Brain microvascular endothelial cell (primary cell): ENCODE data around the gene TTC7B.

Source experiments
- DNase-seq: peaks from one replicate; pipeline ENCODE4 v3.0.0-alpha.2; 2020
- H3K27ac ChIP-seq: fragments of 250-450 bp; sonication (Bioruptor Pico); 2 replicates; pipeline ENCODE4 v1.5.1; 2020; ENCODE audit warnings: mild to moderate bottlenecking, moderate library complexity
- H3K27me3 ChIP-seq: fragments of 250-450 bp; sonication (Bioruptor Pico); replicated peaks from 2 replicates; pipeline ENCODE4 v1.5.1; 2020; ENCODE audit warnings: mild to moderate bottlenecking
- H3K36me3 ChIP-seq: fragments of 250-450 bp; sonication (Bioruptor Pico); replicated peaks from 2 replicates; pipeline ENCODE4 v1.5.1; 2020; ENCODE audit warnings: mild to moderate bottlenecking
- H3K4me3 ChIP-seq: 2 replicates; pipeline ENCODE4 v1.5.1; 2011; ENCODE audit warnings: low read depth, mild to moderate bottlenecking, control low read depth, low read length, moderate library complexity
- in situ Hi-C: cut with HindIII; loops from 2 replicates; pipeline ENCODE4 v1.10.0; 2017; ENCODE audit warnings: low sequenced_read_pairs, low pct_ligation_motif_present
- TF ChIP-seq, protein P1 (sequence below): IDR thresholded peaks from 2 replicates; pipeline ENCODE4 v1.5.1; 2011; ENCODE audit warnings: low read depth, mild to moderate bottlenecking, moderate library complexity, low read length, control low read depth, inconsistent platforms; ENCODE audit errors: missing control alignments

The TTC7B gene

DNA sequence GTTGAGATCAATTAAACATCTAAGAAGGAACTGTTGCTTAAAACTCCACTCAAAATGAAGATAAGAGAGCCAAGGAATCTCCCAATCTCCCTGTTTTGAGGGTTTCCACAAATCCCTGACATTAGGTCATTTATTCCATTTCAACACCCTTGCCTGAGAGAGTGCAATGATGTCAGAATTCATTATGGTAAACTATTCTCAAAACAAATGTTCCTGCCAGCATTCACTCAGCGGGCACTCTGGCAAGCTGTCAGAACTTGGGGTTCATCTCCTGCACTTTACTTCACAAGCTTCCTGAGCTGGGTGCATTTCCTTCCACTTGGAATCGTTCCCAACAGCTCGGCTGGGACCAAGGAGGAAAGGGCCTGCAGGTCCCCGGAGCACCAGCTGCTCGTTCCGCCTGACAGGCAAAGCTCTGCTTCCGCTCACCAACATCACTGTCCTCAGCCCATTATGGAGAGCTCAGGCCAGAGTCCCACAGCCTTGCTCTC is 117.8 kb downstream of the TTC7B start:
- no peaks in the 10 kb centered on the region for H3K27me3 ChIP-seq
- TF ChIP-seq, protein P1, sequence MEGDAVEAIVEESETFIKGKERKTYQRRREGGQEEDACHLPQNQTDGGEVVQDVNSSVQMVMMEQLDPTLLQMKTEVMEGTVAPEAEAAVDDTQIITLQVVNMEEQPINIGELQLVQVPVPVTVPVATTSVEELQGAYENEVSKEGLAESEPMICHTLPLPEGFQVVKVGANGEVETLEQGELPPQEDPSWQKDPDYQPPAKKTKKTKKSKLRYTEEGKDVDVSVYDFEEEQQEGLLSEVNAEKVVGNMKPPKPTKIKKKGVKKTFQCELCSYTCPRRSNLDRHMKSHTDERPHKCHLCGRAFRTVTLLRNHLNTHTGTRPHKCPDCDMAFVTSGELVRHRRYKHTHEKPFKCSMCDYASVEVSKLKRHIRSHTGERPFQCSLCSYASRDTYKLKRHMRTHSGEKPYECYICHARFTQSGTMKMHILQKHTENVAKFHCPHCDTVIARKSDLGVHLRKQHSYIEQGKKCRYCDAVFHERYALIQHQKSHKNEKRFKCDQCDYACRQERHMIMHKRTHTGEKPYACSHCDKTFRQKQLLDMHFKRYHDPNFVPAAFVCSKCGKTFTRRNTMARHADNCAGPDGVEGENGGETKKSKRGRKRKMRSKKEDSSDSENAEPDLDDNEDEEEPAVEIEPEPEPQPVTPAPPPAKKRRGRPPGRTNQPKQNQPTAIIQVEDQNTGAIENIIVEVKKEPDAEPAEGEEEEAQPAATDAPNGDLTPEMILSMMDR, result no peak
- H3K4me3 ChIP-seq, result no peak overlapping the region
- in situ Hi-C loops, result no loop called here
- no peak overlapping the region for H3K27ac ChIP-seq
- DNase-seq, result no peak
- no peaks in the 10 kb centered on the region for H3K36me3 ChIP-seq

- H3K27ac ChIP-seq, result no peak overlapping the region
- TF ChIP-seq, protein P1, result peak; percentile 99
- H3K36me3 ChIP-seq, result no peaks in the 10 kb centered on the region
- in situ Hi-C loops, result no loop called here
- DNase-seq, result peak; percentile 56
- H3K27me3 ChIP-seq, result no peaks in the 10 kb centered on the region
- H3K4me3 ChIP-seq, result no peak overlapping the region
Observed at GRCh38 chr14:90697577-90698206, 118.5 kb downstream of the TTC7B start.

GRCh38 chr14:90697132-90697531 is 119.1 kb downstream of the TTC7B start:
- TF ChIP-seq, protein P1, result no peak
- Histone ChIP-seq H3K4me3 (no peak overlapping the region), H3K27me3 (no peaks in the 10 kb centered on the region), H3K36me3 (no peaks in the 10 kb centered on the region), H3K27ac (no peak overlapping the region)
- DNase-seq, result no peak
- in situ Hi-C loops, result no loop called here

- TF ChIP-seq, protein P1, result no peak
- no peak for DNase-seq
- Histone ChIP-seq H3K4me3 (no peak overlapping the region), H3K27me3 (no peaks in the 10 kb centered on the region), H3K36me3 (no peaks in the 10 kb centered on the region), H3K27ac (no peak overlapping the region)
- in situ Hi-C loops, result no loop called here
Observed at GRCh38 chr14:90696720-90697119, 119.5 kb downstream of the TTC7B start.

- Histone ChIP-seq H3K36me3 (no peaks in the 10 kb centered on the region), H3K27me3 (no peaks in the 10 kb centered on the region), H3K27ac (no peak overlapping the region), H3K4me3 (no peak overlapping the region)
- TF ChIP-seq, protein P1, result no peak
- in situ Hi-C loops, result no loop called here
- DNase-seq, result no peak
Observed at GRCh38 chr14:90695997-90696660, 120.1 kb downstream of the TTC7B start.

DNA sequence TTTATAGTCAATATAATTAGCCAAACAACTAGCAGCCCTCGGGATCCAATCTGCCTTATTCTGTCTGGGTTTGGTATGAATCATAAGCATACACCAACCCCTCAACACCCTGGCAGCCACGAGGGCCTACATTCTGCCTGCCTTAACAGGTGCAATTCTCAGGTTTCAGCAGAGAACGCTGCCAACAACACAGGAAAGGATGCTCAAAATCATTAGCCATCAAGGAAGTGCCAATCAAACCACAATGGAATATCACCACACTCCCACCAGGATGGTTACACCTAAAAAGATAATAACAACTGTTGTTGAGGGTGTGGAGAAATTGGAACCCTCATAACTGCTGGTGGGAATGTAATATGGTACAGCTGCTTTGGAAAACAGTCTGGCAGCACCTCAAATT is 122.8 kb downstream of the TTC7B start:
- no peak for DNase-seq
- H3K27me3 ChIP-seq, result no peaks in the 10 kb centered on the region
- H3K4me3 ChIP-seq, result no peak overlapping the region
- no peaks in the 10 kb centered on the region for H3K36me3 ChIP-seq
- in situ Hi-C loops, result no loop called here
- TF ChIP-seq, protein P1, result no peak
- no peak overlapping the region for H3K27ac ChIP-seq
